HepG2 (cell line): ENCODE data around the gene DUS3L. TPM values are rescaled to one million over a fixed set of nuclear protein-coding genes. Genes with fewer than 3 reads are reported as not detected.

Experiments used
- CBFB ChIP-seq: sonication (generic); formaldehyde crosslinking; IDR thresholded peaks from 2 replicates; pipeline ENCODE4 v1.4.0; 2020; ENCODE audit warnings: missing genetic modification reagents
- HMG20A ChIP-seq: IDR thresholded peaks from 2 replicates; pipeline ENCODE4 v1.6.1; 2016; ENCODE audit warnings: borderline replicate concordance
- IKZF4 ChIP-seq: sonication (generic); formaldehyde crosslinking; IDR thresholded peaks from 2 replicates; pipeline ENCODE4 v1.5.1; 2020; ENCODE audit warnings: borderline replicate concordance, mild to moderate bottlenecking, low read depth, missing genetic modification reagents; ENCODE audit errors: not compliant biosample characterization
- KLF12 ChIP-seq: sonication (generic); formaldehyde crosslinking; IDR thresholded peaks from 2 replicates; pipeline ENCODE4 v1.4.0; 2020; ENCODE audit warnings: missing genetic modification reagents, borderline replicate concordance
- RARG ChIP-seq: sonication (generic); formaldehyde crosslinking; IDR thresholded peaks from 2 replicates; pipeline ENCODE4 v1.4.0; 2020; ENCODE audit warnings: low read depth, mild to moderate bottlenecking, missing genetic modification reagents
- SIN3A ChIP-seq: IDR thresholded peaks from 2 replicates; pipeline ENCODE4 v1.6.1; 2011; ENCODE audit warnings: low read depth, mild to moderate bottlenecking, control low read depth, low read length, borderline replicate concordance
- SIX4 ChIP-seq: sonication (generic); formaldehyde crosslinking; IDR thresholded peaks from 2 replicates; pipeline ENCODE4 v1.4.0; 2020; ENCODE audit warnings: missing genetic modification reagents
- SOX6 ChIP-seq, 2 experiments: fragments of 450-650 bp in 1 of 2; sonication (generic) in 1 of 2; formaldehyde crosslinking in 1 of 2; IDR thresholded peaks; 2 replicates each; pipeline versions ENCODE4 v1.4.0 to v1.6.1; 2017 to 2020; ENCODE audit warnings: antibody characterized with exemption in 1 of 2, mild to moderate bottlenecking in 1 of 2, missing genetic modification reagents in 1 of 2
- TEAD3 ChIP-seq: optimal IDR thresholded peaks from 2 replicates; pipeline ENCODE3; 2016; ENCODE audit warnings: borderline replicate concordance
- ZBTB7B ChIP-seq: sonication (generic); formaldehyde crosslinking; IDR thresholded peaks from 2 replicates; pipeline ENCODE4 v1.4.0; 2020; ENCODE audit warnings: missing genetic modification reagents
- ZNF260 ChIP-seq: sonication (generic); formaldehyde crosslinking; IDR thresholded peaks from 2 replicates; pipeline ENCODE4 v1.4.0; 2020; ENCODE audit warnings: missing genetic modification reagents, low read depth, mild to moderate bottlenecking, borderline replicate concordance
- ZNF296 ChIP-seq: sonication (generic); formaldehyde crosslinking; conservative IDR thresholded peaks from 2 replicates; pipeline ENCODE4 v1.5.0; 2020; ENCODE audit warnings: mild to moderate bottlenecking, missing genetic modification reagents
- ZNF430 ChIP-seq: sonication (generic); formaldehyde crosslinking; IDR thresholded peaks from 2 replicates; pipeline ENCODE4 v1.9.0; 2021; ENCODE audit warnings: mild to moderate bottlenecking, missing genetic modification reagents
- ZNF431 ChIP-seq: sonication (generic); formaldehyde crosslinking; IDR thresholded peaks from 2 replicates; pipeline ENCODE4 v1.9.0; 2022; ENCODE audit warnings: missing genetic modification reagents, low read depth, mild to moderate bottlenecking, borderline replicate concordance
- ZNF577 ChIP-seq: sonication (generic); formaldehyde crosslinking; IDR thresholded peaks from 2 replicates; pipeline ENCODE4 v1.4.0; 2020; ENCODE audit warnings: mild to moderate bottlenecking, low read depth, missing genetic modification reagents, borderline replicate concordance
- ZNF598 ChIP-seq: sonication (generic); formaldehyde crosslinking; IDR thresholded peaks from 2 replicates; pipeline ENCODE4 v1.5.1; 2020; ENCODE audit warnings: mild to moderate bottlenecking, missing genetic modification reagents, borderline replicate concordance
- ZNF773 ChIP-seq: sonication (generic); formaldehyde crosslinking; IDR thresholded peaks from 2 replicates; pipeline ENCODE4 v1.4.0; 2020; ENCODE audit warnings: missing genetic modification reagents, borderline replicate concordance
- polyA plus RNA-seq, 8 experiments: library from polyadenylated mRNA; depleted of rRNA in 3 of 8; stranded (reverse) in 7 of 8; unstranded in 1 of 8; fragments of >200 nt; fragmentation: Illumina TruSeq in 4 of 8; extraction: Trizol in 4 of 8; gene quantifications; 2 replicates each; pipeline versions ENCODE4 v1.2.1 to v1.2.3, GENCODE V29; 2011 to 2016; ENCODE audit warnings: low read depth in 4 of 8, missing spikeins in 1 of 8, mixed read lengths in 1 of 8; ENCODE audit not compliant: insufficient read depth in 1 of 8
- total RNA-seq, 5 experiments: library from RNA; depleted of rRNA; stranded (reverse); fragments of >200 nt; fragmentation: Illumina TruSeq; extraction: Trizol; gene quantifications; 2 replicates each; pipeline ENCODE4 v1.2.3, GENCODE V29; 2016; ENCODE audit warnings: low read depth in 1 of 5
- TF ChIP-seq, protein P1 (sequence below): sonication (generic); formaldehyde crosslinking; IDR thresholded peaks from 2 replicates; pipeline ENCODE4 v1.4.0; 2020; ENCODE audit warnings: missing genetic modification reagents, borderline replicate concordance
- TF ChIP-seq, protein P2 (sequence below): sonication (generic); formaldehyde crosslinking; IDR thresholded peaks from 2 replicates; pipeline ENCODE4 v1.4.0; 2020; ENCODE audit warnings: missing genetic modification reagents, borderline replicate concordance

Gene DUS3L
- total and polyA plus RNA-seq, 2 of the 13 experiments (the other 11 are each of a cell fraction or from before 2014, with no cell fraction given) = 13.3 to 25.1 TPM

DNA sequence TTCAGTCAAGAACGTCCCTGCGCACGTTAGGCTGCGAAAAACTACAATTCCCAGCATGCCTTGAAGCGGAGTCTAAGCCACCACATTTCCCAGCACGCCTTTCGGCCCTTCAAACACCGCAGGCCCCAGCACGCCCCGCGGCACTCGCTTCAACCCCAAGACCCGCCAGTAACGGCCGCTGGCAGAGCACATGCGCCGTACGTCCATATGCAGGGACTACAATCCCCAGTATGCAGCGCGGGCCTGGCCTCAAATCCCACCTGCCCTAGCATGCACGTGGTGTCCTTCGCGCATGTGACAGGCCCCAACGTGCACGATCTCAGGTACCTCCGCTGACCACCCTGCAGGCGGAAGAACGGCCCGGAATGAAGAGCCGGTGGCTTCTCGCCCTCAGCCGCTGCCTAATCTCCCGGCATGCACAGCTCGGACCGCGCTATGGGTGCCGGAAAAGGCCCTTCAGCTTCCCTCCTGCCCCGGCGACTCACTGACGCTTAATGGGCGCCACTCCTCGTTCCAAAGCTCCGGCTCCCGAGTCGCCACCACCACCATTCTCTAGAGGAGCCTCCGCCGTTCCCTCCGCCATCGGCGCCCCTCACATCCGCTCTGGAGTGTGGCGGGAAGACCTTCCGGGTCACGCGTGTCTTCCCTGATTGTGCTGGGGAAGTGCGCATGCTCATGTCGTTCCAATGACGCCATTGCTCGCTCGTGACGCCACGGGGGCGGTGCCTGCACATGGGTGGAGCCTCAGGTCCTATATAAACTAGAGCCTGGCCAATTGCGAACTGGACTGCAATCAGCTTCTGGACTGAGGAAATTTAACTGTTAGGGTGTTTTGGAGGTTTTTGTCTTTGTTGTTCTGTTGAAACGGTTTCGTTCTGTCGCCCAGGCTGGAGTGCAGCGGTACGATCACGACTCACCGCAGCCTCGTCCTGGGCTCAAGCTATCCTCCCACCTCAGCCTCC is at the start of gene DUS3L (continued):
- TF ChIP-seq ZNF598 (CRISPR knock-in tag) = peak; percentile 85; the same call in 1 of the 2 replicates
- TF ChIP-seq KLF12 (CRISPR knock-in tag) = no peak
- TF ChIP-seq ZNF773 (CRISPR knock-in tag) = no peak
- 0 out of 2 replicates have a peak, but pooled peaks have one; percentile 57 for TF ChIP-seq ZNF296 (CRISPR knock-in tag)
- TF ChIP-seq ZBTB7B (CRISPR knock-in tag) = peak; percentile 48
- TF ChIP-seq TEAD3 = peak; percentile 72
- TF ChIP-seq, protein P1, sequence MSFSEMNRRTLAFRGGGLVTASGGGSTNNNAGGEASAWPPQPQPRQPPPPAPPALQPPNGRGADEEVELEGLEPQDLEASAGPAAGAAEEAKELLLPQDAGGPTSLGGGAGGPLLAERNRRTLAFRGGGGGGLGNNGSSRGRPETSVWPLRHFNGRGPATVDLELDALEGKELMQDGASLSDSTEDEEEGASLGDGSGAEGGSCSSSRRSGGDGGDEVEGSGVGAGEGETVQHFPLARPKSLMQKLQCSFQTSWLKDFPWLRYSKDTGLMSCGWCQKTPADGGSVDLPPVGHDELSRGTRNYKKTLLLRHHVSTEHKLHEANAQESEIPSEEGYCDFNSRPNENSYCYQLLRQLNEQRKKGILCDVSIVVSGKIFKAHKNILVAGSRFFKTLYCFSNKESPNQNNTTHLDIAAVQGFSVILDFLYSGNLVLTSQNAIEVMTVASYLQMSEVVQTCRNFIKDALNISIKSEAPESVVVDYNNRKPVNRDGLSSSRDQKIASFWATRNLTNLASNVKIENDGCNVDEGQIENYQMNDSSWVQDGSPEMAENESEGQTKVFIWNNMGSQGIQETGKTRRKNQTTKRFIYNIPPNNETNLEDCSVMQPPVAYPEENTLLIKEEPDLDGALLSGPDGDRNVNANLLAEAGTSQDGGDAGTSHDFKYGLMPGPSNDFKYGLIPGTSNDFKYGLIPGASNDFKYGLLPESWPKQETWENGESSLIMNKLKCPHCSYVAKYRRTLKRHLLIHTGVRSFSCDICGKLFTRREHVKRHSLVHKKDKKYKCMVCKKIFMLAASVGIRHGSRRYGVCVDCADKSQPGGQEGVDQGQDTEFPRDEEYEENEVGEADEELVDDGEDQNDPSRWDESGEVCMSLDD (CRISPR knock-in tag) = no peak
- TF ChIP-seq, protein P2, sequence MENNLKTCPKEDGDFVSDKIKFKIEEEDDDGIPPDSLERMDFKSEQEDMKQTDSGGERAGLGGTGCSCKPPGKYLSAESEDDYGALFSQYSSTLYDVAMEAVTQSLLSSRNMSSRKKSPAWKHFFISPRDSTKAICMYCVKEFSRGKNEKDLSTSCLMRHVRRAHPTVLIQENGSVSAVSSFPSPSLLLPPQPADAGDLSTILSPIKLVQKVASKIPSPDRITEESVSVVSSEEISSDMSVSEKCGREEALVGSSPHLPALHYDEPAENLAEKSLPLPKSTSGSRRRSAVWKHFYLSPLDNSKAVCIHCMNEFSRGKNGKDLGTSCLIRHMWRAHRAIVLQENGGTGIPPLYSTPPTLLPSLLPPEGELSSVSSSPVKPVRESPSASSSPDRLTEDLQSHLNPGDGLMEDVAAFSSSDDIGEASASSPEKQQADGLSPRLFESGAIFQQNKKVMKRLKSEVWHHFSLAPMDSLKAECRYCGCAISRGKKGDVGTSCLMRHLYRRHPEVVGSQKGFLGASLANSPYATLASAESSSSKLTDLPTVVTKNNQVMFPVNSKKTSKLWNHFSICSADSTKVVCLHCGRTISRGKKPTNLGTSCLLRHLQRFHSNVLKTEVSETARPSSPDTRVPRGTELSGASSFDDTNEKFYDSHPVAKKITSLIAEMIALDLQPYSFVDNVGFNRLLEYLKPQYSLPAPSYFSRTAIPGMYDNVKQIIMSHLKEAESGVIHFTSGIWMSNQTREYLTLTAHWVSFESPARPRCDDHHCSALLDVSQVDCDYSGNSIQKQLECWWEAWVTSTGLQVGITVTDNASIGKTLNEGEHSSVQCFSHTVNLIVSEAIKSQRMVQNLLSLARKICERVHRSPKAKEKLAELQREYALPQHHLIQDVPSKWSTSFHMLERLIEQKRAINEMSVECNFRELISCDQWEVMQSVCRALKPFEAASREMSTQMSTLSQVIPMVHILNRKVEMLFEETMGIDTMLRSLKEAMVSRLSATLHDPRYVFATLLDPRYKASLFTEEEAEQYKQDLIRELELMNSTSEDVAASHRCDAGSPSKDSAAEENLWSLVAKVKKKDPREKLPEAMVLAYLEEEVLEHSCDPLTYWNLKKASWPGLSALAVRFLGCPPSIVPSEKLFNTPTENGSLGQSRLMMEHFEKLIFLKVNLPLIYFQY = peak; percentile 54; the same call in 1 of the 2 replicates
- TF ChIP-seq ZNF431 (CRISPR knock-in tag) = peak; percentile 74; the same call in 1 of the 2 replicates
- TF ChIP-seq CBFB (CRISPR knock-in tag) = peak; percentile 77
- peak; percentile 82; the same call in 1 of the 2 replicates for TF ChIP-seq SIN3A
- TF ChIP-seq ZNF430 (CRISPR knock-in tag) = no peak
- no peak for TF ChIP-seq ZNF577 (CRISPR knock-in tag)
- no peak for TF ChIP-seq HMG20A (CRISPR knock-in tag)
- peak; percentile 15; the same call in 1 of the 2 replicates for TF ChIP-seq SIX4
- TF ChIP-seq ZNF260 (CRISPR knock-in tag) = no peak
- TF ChIP-seq IKZF4 = no peak
- TF ChIP-seq SOX6 (IDR thresholded peaks at IDR 0.05) = no peak
- TF ChIP-seq SOX6 (CRISPR knock-in tag; IDR thresholded peaks at IDR 0.05) = peak; percentile 79
- TF ChIP-seq RARG = no peak
